H1 (cell line): ENCODE data around the gene ATP1A3. TPM values are rescaled to one million over a fixed set of nuclear protein-coding genes. Genes with fewer than 3 reads are reported as not detected.

Source experiments
- CTCF ChIA-PET: fragments of 300-600 bp; sonication (Branson Sonifier 250); formaldehyde crosslinking; loops from one replicate; lab custom pipeline; 2021; ENCODE audit not compliant: partially characterized antibody; lab: Charles Lee
- POLR2A ChIA-PET: fragments of 300-600 bp; sonication (Branson Sonifier 250); formaldehyde crosslinking; loops from one replicate; lab custom pipeline; 2021; ENCODE audit warnings: inconsistent platforms; ENCODE audit not compliant: partially characterized antibody; lab: Charles Lee
- DNase-seq, 2 experiments: peaks; one replicate each; pipeline versions ENCODE4 v3.0.0 to v3.0.0-alpha.2; 2010 to 2022; ENCODE audit warnings: low spot score in 2 of 2, low read depth in 1 of 2, mixed read lengths in 1 of 2
- FAIRE-seq: peaks from 2 replicates; lab custom pipeline; 2011; peaks lifted over from hg19 to GRCh38; lab: Jason Lieb, UNC
- H2AFZ ChIP-seq: 2 replicates; pipeline ENCODE4 v1.8.1; 2012; ENCODE audit warnings: low read length, inconsistent platforms
- H2AK5ac ChIP-seq: 2 replicates; pipeline ENCODE4 v1.6.1; 2013; ENCODE audit warnings: low read depth, low read length
- H2BK120ac ChIP-seq: replicated peaks from 2 replicates; pipeline ENCODE3; 2013; ENCODE audit warnings: low read depth, low read length, inconsistent platforms
- H2BK12ac ChIP-seq: 2 replicates; pipeline ENCODE4 v1.6.1; 2013; ENCODE audit warnings: low read depth, low read length
- H2BK15ac ChIP-seq: 2 replicates; pipeline ENCODE4 v1.6.1; 2013; ENCODE audit warnings: low read length
- H2BK20ac ChIP-seq: 2 replicates; pipeline ENCODE4 v1.6.1; 2013; ENCODE audit warnings: low read length
- H2BK5ac ChIP-seq: 2 replicates; pipeline ENCODE4 v1.6.1; 2013; ENCODE audit warnings: low read depth, low read length
- H3K14ac ChIP-seq: 2 replicates; pipeline ENCODE4 v1.6.1; 2013; ENCODE audit warnings: inconsistent platforms; ENCODE audit not compliant: insufficient read length
- H3K18ac ChIP-seq: 2 replicates; pipeline ENCODE4 v1.6.1; 2013; ENCODE audit warnings: low read length; ENCODE audit errors: extremely low read depth
- H3K23ac ChIP-seq: 2 replicates; pipeline ENCODE4 v1.6.1; 2013; ENCODE audit warnings: inconsistent platforms; ENCODE audit not compliant: insufficient read length
- H3K23me2 ChIP-seq: 2 replicates; pipeline ENCODE4 v1.6.1; 2013; ENCODE audit warnings: low read depth, low read length
- H3K27ac ChIP-seq: 2 replicates; pipeline ENCODE4 v1.6.1; 2011; ENCODE audit warnings: low read depth, low read length, inconsistent platforms
- H3K27me3 ChIP-seq, 4 experiments: replicated peaks in 1 of 4; 1 replicate in 1 of 4; 2 replicates in 3 of 4; pipeline versions ENCODE4 v1.6.1 to v1.8.1; 2011 to 2013; ENCODE audit warnings: low read length in 3 of 4, mild to moderate bottlenecking in 3 of 4, inconsistent platforms in 2 of 4, mixed read lengths in 2 of 4, moderate library complexity in 1 of 4; ENCODE audit not compliant: control insufficient read depth in 3 of 4, insufficient read depth in 3 of 4; ENCODE audit errors: extremely low read depth in 1 of 4
- H3K36me3 ChIP-seq, 4 experiments: 2 replicates each; pipeline versions ENCODE4 v1.6.1 to v1.8.1; 2011 to 2013; ENCODE audit warnings: mild to moderate bottlenecking in 4 of 4, low read length in 3 of 4, moderate library complexity in 2 of 4, control low read depth in 1 of 4, inconsistent platforms in 1 of 4; ENCODE audit not compliant: insufficient read depth in 4 of 4, control insufficient read depth in 2 of 4
- H3K4ac ChIP-seq: replicated peaks from 2 replicates; pipeline ENCODE3; 2013; ENCODE audit warnings: low read length, low read depth, mixed read lengths, inconsistent platforms; ENCODE audit not compliant: insufficient read length
- H3K4me1 ChIP-seq, 4 experiments: replicated peaks in 1 of 4; 1 replicate in 1 of 4; 2 replicates in 3 of 4; pipeline versions ENCODE4 v1.6.1 to v1.8.1; 2011 to 2013; ENCODE audit warnings: low read length in 3 of 4, inconsistent platforms in 2 of 4, mixed read lengths in 1 of 4; ENCODE audit not compliant: insufficient read depth in 4 of 4, control insufficient read depth in 3 of 4
- H3K4me2 ChIP-seq, 2 experiments: 2 replicates each; pipeline versions ENCODE4 v1.6.1 to v1.8.1; 2011 to 2013; ENCODE audit warnings: low read depth in 2 of 2, low read length in 2 of 2, control low read depth in 1 of 2, inconsistent platforms in 1 of 2, mild to moderate bottlenecking in 1 of 2; ENCODE audit not compliant: insufficient read depth in 1 of 2
- H3K4me3 ChIP-seq, 4 experiments: fragments of 200-600, 300-600 bp in 1 of 4; sonication (generic), shearing (Covaris generic), sonication (Bioruptor Twin) in 1 of 4; 2 replicates each; pipeline versions ENCODE4 v1.5.1 to v1.8.1; 2011 to 2016; ENCODE audit warnings: low read length in 4 of 4, low read depth in 3 of 4, control low read depth in 2 of 4, inconsistent platforms in 2 of 4, mild to moderate bottlenecking in 2 of 4, mixed read lengths in 1 of 4, moderate library complexity in 1 of 4; ENCODE audit not compliant: insufficient read depth in 2 of 4; ENCODE audit errors: extremely low read depth in 1 of 4
- H3K56ac ChIP-seq: replicated peaks from 2 replicates; pipeline ENCODE3; 2013; ENCODE audit warnings: low read depth, mild to moderate bottlenecking, mixed read lengths, low read length, inconsistent platforms; ENCODE audit not compliant: insufficient read length
- H3K79me1 ChIP-seq: 2 replicates; pipeline ENCODE4 v1.6.1; 2013; ENCODE audit warnings: low read depth, low read length, control low read depth
- H3K79me2 ChIP-seq, 2 experiments: 2 replicates each; pipeline versions ENCODE4 v1.6.1 to v1.8.1; 2012 to 2013; ENCODE audit warnings: low read length in 2 of 2, mild to moderate bottlenecking in 2 of 2, inconsistent platforms in 1 of 2; ENCODE audit not compliant: insufficient read depth in 2 of 2, control insufficient read depth in 1 of 2
- H3K9ac ChIP-seq, 4 experiments: replicated peaks in 1 of 4; 1 replicate in 1 of 4; 2 replicates in 3 of 4; pipeline versions ENCODE4 v1.6.1 to v1.8.1; 2011 to 2013; ENCODE audit warnings: low read depth in 3 of 4, low read length in 3 of 4, control low read depth in 2 of 4, mild to moderate bottlenecking in 2 of 4, moderate library complexity in 2 of 4, inconsistent platforms in 1 of 4; ENCODE audit errors: extremely low read depth in 1 of 4
- H3K9me3 ChIP-seq, 2 experiments: 2 replicates each; pipeline versions ENCODE4 v1.6.1 to v1.8.1; 2012 to 2013; ENCODE audit warnings: mild to moderate bottlenecking in 2 of 2, moderate library complexity in 2 of 2, control low read depth in 1 of 2, inconsistent platforms in 1 of 2, low read depth in 1 of 2, low read length in 1 of 2, mixed read lengths in 1 of 2; ENCODE audit not compliant: insufficient read depth in 2 of 2
- H4K20me1 ChIP-seq, 2 experiments: replicated peaks in 1 of 2; 2 replicates each; pipeline versions ENCODE3 to v1.8.1; 2011 to 2013; ENCODE audit warnings: inconsistent platforms in 2 of 2, low read length in 2 of 2, mild to moderate bottlenecking in 1 of 2; ENCODE audit not compliant: insufficient read depth in 2 of 2, control insufficient read depth in 1 of 2
- H4K5ac ChIP-seq: 2 replicates; pipeline ENCODE4 v1.6.1; 2013; ENCODE audit warnings: low read length, low read depth, mixed read lengths, inconsistent platforms; ENCODE audit not compliant: insufficient read length
- H4K8ac ChIP-seq: 2 replicates; pipeline ENCODE4 v1.8.0; 2013; ENCODE audit warnings: mild to moderate bottlenecking, moderate library complexity, low read length, inconsistent platforms; ENCODE audit not compliant: insufficient read depth; ENCODE audit errors: extremely low read depth
- H4K91ac ChIP-seq: replicated peaks from 2 replicates; pipeline ENCODE3; 2013; ENCODE audit warnings: low read length, mixed read lengths, inconsistent platforms; ENCODE audit not compliant: insufficient read length
- BRCA1 ChIP-seq: IDR thresholded peaks from 2 replicates; pipeline ENCODE4 v1.6.1; 2012; ENCODE audit warnings: low read depth, low read length, improper control_type of control experiment
- CBX8 ChIP-seq: fragments of 300-800, 300-1000 bp; sonication (generic); IDR thresholded peaks from 2 replicates; pipeline ENCODE4 v1.7.1; 2016; ENCODE audit warnings: low read depth, low read length, borderline replicate concordance
- JUN ChIP-seq: IDR thresholded peaks from 2 replicates; pipeline ENCODE4 v1.6.1; 2011; ENCODE audit warnings: low read depth, mild to moderate bottlenecking, improper control_type of control experiment, low read length
- KDM1A ChIP-seq: fragments of 200-600, 300-600 bp; sonication (generic); IDR thresholded peaks from 2 replicates; pipeline ENCODE4 v1.7.1; 2016; ENCODE audit warnings: mild to moderate bottlenecking, low read length, borderline replicate concordance
- PHF8 ChIP-seq: fragments of 200-600 bp; sonication (generic); conservative IDR thresholded peaks from 2 replicates; pipeline ENCODE4 v1.7.1; 2012; ENCODE audit warnings: low read depth, mild to moderate bottlenecking, inconsistent platforms, low read length, moderate library complexity
- SUZ12 ChIP-seq: fragments of 200-600 bp; sonication (generic); IDR thresholded peaks from 2 replicates; pipeline ENCODE4 v1.6.1; 2012; ENCODE audit warnings: mild to moderate bottlenecking, inconsistent platforms, low read length, moderate library complexity, mixed read lengths
- TEAD4 ChIP-seq: IDR thresholded peaks from 2 replicates; pipeline ENCODE4 v1.6.1; 2012; ENCODE audit warnings: low read depth, low read length, inconsistent platforms, mixed read lengths
- WGBS, 2 experiments: shearing (Covaris generic) in 1 of 2; methylation state at CpG; one replicate each; pipeline versions ENCODE4 v1.1.6 to v1.1.7; 2013 to 2015; ENCODE audit warnings: low lambda C conversion rate in 2 of 2, mixed read lengths in 2 of 2, inconsistent platforms in 1 of 2, low coverage in 1 of 2, missing lambda C conversion rate in 1 of 2; ENCODE audit not compliant: insufficient replicate concordance in 2 of 2, insufficient coverage in 1 of 2, insufficient read length in 1 of 2; ENCODE audit errors: extremely low coverage in 1 of 2, missing lambda C conversion rate in 1 of 2; 5-methylcytosine and 5-hydroxymethylcytosine counted together
- polyA plus RNA-seq, 7 experiments: library from polyadenylated mRNA; depleted of rRNA in 3 of 7; stranded (reverse) in 5 of 7; unstranded in 2 of 7; fragments of >200 nt in 5 of 7; fragments of 200-250 nt in 2 of 7; gene quantifications; 1 replicate in 5 of 7; 2 replicates in 1 of 7; 4 replicates in 1 of 7; pipeline versions ENCODE4 v1.2.1 to v1.2.3, GENCODE V29; 2011 to 2013; ENCODE audit warnings: missing spikeins in 2 of 7, mixed read lengths in 2 of 7
- total RNA-seq: library from RNA; stranded (reverse); fragmentation: NEBNext Ultra II Directional; extraction: Animal tissue kit (Norgen Biotek cat#: 25700); gene quantifications from 2 replicates; pipeline ENCODE4 v1.2.1, GENCODE V29; 2021

Gene ATP1A3
- total and polyA plus RNA-seq, 2 of the 8 experiments (the other 6 are each of a cell fraction or from before 2014, with no cell fraction given): 11.1 to 41.2 TPM

GRCh38 chr19:41971363-41971762 is 22.7 kb downstream of the ATP1A3 start:
- Histone ChIP-seq H3K9me3 (no peaks in the 10 kb centered on the region), H3K18ac (no peak overlapping the region), H3K36me3 (peaks cover 0 to 10% (median 3%) of the 10 kb centered on the region in 4 experiments; a peak in 5 of 8 replicates), H2AK5ac (no peak overlapping the region), H3K9ac (no peak overlapping the region), H3K4me2 (no peak overlapping the region), H2BK12ac (no peak overlapping the region), H3K56ac (no peak overlapping the region), H3K4me3 (no peak overlapping the region), H3K23me2 (no peaks in the 10 kb centered on the region), H3K27ac (no peak overlapping the region), H4K91ac (no peak overlapping the region), H3K4ac (no peak overlapping the region), H3K79me1 (no peaks in the 10 kb centered on the region), H2BK120ac (no peak overlapping the region), H2BK5ac (no peak overlapping the region), H3K4me1 (no peaks in the 10 kb centered on the region), H3K27me3 (no peaks in the 10 kb centered on the region), H4K5ac (no peak overlapping the region), H3K23ac (no peak overlapping the region), H3K14ac (no peak overlapping the region), H3K79me2 (no peaks in the 10 kb centered on the region), H2BK15ac (no peak overlapping the region), H4K20me1 (peaks cover 0 to 3% of the 10 kb centered on the region in 2 experiments), H2AFZ (no peak overlapping the region), H4K8ac (no peak overlapping the region), H2BK20ac (no peak overlapping the region)
- POLR2A ChIA-PET: interaction anchor here (0.9 kb wide), 1 partner anchor 58 kb away, joined by 3 read pairs; no protein-coding TSS in a partner anchor
- TF ChIP-seq JUN (no peak), CBX8 (no peak), KDM1A (no peak), BRCA1 (no peak), SUZ12 (no peak), PHF8 (no peak), TEAD4 (no peak)
- no peak for FAIRE-seq
- 93% methylated on average over 11 of the region's 11 CpGs; no CpG with 5 or more reads in 1 of the 2 experiments for WGBS, 2 experiments
- DNase-seq: no peak
- CTCF ChIA-PET: no interaction called here
